NCI-H345 (cell line): ENCODE results near the gene RUNX1.
A peak's percentile ranks its signal among the peaks of the same experiment; 100 is the strongest.

Source experiments
- DNase-seq: peaks from one replicate; lab custom pipeline; 2025; lab: John Stamatoyannopoulos, UW

Gene RUNX1

GRCh38 chr21:34846601-34847112 lies 202.4 kb downstream of the RUNX1 start:
- DNase-seq, result no peak

DNA sequence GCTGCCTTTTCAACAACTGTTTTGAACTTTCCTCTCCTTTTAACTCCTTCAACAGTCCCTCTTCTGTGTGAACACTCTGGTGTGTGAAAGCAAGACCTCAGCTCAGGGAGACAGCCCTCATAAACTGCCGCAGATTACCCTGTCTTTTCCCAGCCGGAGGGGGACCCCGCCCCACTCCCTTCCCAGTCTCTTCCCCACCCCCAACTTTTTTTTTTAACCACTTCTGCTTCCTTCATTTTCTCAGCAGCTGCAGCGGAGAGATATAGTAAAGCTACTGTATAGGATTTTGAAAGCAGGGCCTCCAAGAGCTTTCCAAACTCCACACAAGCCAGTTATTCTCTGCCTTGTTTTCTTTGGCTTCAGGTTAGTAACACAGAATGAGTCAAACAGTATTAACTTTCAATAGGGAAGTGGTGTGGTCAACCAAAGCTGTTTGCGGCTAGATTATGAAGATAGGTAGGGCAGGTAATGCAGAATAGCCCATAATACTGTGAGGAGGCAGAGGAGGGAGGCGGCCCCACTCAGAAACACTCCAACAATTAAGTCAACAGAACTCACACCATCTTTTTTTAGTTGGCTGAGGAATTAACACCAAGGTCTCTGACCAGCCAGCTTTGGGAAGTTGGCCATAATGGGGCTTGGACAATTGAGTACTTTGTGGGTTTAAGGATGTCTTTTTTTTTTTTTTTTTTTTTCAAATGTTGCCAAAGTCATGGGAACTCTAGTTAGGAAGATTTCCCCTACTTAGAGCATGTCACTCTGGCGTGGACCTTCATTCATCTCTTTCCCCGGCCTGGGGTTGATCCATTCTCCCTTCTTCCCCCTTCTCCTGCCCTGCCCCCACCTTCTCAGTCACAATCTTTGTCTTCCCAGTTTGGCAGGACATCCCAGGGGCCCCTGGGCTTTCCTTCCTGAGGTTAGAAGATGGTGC lies 203.3 kb downstream of the RUNX1 start:
- no peak for DNase-seq

GRCh38 chr21:34844924-34845238 lies 204.2 kb downstream of the RUNX1 start:
- peak; percentile 76 for DNase-seq

DNA sequence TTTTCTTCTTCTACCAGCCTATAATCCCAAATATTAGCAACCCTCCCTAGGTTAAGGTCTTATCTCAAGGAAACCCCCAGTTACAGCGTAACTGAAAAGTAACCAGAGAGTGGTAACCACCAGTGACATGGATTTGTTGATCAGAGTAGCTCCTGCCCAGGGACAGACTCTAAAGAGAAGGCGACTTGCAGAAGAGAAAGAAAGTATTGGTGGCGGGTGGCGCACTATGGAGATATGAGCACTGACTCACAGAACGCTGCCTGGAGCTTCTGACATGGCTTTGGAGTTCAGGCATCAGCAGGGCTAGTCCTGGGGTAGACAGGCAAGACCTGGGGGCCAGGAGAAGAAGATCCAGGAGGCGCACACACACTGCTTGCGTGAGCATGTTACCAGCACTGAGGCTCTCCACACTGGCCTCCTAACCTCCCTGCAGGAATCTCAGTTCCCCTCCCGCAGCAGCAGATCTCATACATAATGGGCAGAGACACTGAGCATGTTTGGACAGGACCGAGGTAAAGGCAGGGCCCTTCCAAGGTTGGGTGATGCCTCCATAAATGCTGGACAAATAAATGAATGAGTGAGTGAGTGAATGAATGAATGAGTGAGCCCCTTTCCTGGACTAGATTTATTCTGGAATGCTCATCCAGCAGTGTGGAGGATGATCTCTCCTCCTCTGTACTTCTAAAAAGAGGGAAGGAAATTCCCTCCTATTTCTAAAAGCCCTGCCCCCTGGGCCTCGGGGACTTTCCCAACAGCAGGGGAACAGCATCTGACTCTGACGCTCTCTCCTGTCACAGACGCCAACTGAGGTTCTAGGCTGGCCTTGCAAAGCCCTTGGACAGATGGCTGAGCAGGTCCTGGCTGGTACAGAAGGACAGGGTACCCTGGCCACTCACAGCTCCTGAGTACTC lies 204.8 kb downstream of the RUNX1 start:
- peak; percentile 75 for DNase-seq

- DNase-seq, result no peak
Observed at GRCh38 chr21:34843562-34843961, 205.5 kb downstream of the RUNX1 start.

GRCh38 chr21:34841154-34841553 lies 207.9 kb downstream of the RUNX1 start:
- DNase-seq, result no peak

- no peak for DNase-seq
Observed at GRCh38 chr21:34840693-34841092, 208.4 kb downstream of the RUNX1 start.

- no peak for DNase-seq
Observed at GRCh38 chr21:34838956-34839820, 209.9 kb downstream of the RUNX1 start.

DNA sequence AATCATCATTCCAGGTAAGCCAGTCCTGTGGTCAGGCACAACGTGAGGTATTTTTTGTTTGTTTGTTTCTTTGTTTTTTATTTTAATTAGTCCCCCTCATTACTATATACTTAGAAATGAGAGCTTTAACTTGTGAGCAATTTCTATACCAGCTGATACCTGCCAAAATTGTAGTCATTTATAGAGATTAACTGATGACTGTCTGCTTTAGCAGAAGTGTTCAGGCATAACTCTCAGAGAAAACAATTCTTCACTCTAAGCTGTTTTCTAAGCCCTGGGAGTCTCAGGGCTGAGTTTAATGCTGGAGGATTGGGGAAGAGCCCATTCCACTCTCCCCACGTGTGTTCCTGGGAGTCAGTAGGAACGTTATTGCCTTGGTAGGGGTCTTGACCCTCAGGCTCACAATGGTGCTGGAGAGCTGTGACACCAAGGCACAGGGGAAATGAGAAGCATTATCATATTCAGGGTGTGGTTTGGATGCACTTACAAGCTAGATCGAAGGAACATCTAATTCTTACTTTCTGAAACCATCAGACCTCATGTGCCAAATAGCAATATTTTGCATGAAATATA lies 212.1 kb downstream of the RUNX1 start:
- no peak for DNase-seq

DNA sequence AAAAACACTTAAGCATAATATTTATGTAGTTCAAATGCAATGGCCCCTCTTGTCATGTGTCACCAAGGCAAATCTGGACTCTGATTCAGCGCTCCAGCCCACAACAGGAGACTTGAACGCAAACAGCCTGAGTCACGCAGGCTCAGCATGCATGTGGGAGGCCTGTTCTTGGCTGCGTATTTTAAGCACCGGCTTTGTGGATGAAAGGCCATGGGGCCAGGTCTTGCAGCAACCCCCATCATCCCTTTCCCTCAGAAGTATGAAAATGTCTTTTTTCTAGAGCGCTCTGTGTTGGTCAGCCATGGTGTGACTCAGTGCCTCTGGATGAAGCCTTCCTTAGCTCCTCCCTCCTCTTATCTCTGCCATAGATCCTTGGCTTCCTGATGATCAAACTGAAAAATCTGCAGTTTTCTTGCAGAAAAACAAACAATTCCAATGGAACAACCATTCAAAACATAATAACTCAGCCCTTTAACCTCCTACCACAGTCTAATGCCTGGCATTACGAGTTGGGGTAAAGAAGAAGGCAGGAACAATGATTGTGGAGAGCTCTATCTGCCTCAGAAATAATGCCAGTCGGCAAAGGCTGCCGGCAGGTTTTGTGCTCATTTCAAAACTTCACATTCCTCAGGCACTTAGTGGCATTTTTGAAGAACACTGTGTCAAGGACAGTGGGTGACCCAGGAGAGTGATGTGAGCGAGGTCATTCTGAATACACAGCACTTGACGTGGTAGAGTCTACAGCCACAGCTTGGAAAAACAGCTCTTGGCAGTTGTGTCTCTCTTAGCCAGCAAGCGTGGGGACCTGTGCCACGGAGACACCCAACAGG lies 212.8 kb downstream of the RUNX1 start:
- DNase-seq, result no peak

- DNase-seq, result no peak
Observed at GRCh38 chr21:34835526-34835925, 213.6 kb downstream of the RUNX1 start.

GRCh38 chr21:34834852-34835501 lies 214.1 kb downstream of the RUNX1 start:
- DNase-seq, result peak; percentile 47

DNA sequence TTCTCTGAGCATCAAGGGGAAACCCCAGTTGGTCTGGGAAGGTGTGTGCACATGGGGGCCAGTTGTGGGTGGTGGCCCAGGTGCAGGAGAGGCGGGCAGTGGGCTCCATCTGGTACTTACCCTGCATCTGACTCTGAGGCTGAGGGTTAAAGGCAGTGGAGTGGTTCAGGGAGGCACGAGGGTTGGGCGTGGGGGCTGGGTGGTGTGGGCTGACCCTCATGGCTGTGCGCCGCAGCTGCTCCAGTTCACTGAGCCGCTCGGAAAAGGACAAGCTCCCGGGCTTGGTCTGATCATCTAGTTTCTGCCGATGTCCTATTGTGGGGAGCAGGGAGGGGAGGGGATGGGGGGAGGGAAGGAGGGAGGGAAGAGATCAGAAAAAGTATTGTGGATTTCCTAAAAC lies 214.8 kb downstream of the RUNX1 start:
- DNase-seq, result no peak

GRCh38 chr21:34833465-34833864 lies 215.6 kb downstream of the RUNX1 start:
- no peak for DNase-seq

- no peak for DNase-seq
Observed at GRCh38 chr21:34830386-34831170, 218.5 kb downstream of the RUNX1 start.

DNA sequence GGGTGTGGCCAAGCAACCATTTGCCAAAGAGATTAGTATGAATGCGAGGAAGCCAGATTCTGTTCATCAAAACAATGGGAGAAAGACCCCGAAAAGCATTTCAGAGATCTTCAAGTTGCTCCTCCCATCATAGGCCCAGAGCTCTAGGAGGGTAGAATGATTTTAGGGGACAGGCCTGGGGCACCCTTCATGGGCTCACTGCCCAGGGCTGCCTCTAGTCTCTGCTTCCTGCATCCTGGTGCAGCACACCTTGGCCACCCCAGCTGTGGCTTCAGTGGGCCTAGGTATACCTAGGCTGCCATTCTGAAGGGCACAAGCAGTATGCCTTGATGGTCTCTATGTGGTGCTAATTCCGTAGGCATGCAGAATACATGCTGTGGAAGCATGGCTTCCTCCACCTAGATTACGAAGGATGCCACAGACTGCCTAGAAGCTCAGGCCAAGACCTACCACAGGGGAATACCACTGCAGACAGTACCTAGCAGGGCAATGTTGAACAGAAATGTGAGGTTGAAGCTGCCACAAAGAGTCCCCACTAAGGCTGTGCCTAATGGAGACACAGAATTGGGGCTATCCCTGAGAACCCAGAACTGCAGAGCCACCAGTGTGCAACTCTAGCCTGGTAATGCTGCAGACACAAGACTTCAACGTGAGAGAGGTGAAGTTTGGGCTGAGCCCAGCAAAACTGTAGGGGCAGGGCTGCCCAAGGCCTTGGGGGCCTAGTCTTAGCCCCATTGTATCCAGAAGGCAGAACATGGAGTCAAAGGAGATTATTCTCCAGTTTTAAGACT lies 221.5 kb downstream of the RUNX1 start:
- no peak for DNase-seq

GRCh38 chr21:34826836-34827235 lies 222.3 kb downstream of the RUNX1 start:
- no peak for DNase-seq

DNA sequence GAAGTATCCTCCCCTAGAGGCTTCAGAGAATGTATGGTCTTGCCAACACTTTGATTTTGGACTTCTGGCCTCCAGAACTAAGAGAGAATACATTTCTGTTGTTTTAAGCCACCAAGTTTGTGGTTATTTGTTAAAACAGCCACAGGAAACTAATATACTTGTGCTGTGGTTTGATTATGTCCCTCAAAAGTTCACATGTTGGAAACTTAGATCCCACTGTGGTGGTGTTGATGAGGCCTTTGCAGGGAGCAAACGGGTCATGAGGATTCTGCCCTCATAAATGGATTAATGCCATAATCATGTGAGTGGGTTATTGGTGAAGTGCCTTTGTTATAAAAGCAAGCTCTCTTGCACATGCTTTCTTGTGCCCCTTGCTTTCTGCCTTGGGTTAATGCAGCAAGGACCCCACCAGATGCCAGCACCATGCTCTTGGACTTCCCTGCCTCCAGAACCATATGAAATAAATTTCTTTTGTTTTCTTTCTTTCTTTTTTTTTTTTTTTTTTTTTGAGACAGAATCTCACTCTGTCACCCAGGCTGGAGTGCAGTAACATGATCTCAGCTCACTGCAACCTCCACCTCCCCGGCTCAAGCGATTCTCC lies 223.1 kb downstream of the RUNX1 start:
- no peak for DNase-seq
